Retinal pigment epithelial cell (primary cell): ENCODE measurements around the gene UXS1.

Experiments used
- DNase-seq: peaks from one replicate; pipeline ENCODE4 v3.0.0-alpha.2; 2010; ENCODE audit warnings: low read depth
- H3K4me3 ChIP-seq: 2 replicates; pipeline ENCODE4 v1.5.1; 2011; ENCODE audit warnings: mild to moderate bottlenecking, low read length, control low read depth, moderate library complexity
- TF ChIP-seq, protein P1 (sequence below): conservative IDR thresholded peaks from 2 replicates; pipeline ENCODE4 v1.5.1; 2011; ENCODE audit warnings: low read depth, low read length, control low read depth, inconsistent platforms

The UXS1 gene

DNA sequence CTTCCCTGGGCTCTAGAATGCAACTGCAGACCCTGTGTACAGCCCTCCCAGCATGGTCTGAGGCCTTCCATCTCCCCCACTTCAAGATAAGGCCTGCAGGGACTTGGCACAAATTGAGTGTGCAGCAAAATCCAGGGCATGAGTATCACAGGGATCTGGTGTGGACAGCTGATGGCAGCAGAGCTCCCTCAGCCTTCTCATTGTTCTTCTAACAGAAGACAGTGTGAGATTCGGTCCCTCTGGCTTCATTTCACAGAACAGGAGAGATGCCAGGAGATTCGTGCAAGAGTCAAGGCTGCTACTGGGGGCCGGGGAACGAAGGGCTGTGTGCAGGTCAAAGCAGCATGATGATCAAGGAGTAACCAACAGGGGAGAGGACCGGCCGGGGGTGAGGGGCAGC is 85.8 kb downstream of the UXS1 start:
- DNase-seq = no peak
- TF ChIP-seq, protein P1, sequence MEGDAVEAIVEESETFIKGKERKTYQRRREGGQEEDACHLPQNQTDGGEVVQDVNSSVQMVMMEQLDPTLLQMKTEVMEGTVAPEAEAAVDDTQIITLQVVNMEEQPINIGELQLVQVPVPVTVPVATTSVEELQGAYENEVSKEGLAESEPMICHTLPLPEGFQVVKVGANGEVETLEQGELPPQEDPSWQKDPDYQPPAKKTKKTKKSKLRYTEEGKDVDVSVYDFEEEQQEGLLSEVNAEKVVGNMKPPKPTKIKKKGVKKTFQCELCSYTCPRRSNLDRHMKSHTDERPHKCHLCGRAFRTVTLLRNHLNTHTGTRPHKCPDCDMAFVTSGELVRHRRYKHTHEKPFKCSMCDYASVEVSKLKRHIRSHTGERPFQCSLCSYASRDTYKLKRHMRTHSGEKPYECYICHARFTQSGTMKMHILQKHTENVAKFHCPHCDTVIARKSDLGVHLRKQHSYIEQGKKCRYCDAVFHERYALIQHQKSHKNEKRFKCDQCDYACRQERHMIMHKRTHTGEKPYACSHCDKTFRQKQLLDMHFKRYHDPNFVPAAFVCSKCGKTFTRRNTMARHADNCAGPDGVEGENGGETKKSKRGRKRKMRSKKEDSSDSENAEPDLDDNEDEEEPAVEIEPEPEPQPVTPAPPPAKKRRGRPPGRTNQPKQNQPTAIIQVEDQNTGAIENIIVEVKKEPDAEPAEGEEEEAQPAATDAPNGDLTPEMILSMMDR = peak; percentile 44
- H3K4me3 ChIP-seq = no peak overlapping the region

DNA sequence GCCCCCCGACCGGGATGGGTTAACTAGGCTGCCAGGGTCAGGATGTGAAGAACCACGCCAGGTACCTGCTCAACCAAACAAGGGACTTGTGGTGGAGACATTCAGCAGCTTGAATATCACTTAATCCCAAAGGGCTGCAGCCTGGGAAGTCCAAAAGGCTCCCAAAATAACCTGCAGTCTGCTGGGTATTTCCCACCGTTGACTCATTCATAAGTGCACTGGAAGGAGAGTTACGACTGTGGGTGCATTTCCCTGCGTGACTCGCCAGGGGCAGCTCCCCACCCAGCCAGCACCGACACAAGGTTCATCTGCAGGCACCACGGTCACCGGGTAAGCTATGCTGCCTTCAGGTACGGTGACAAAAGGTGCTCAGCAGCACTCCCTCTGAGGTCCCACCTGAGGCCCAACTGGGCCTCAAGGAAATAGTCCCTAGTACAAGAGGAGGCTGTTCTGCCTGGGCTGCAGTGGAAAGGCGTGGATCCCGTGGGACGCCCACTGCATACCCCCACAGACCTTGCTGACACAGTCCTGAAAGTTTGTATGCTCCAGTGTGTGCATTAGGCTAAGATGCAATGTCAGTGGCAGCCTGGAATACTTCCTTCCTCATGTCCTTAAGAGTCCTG is 86.5 kb downstream of the UXS1 start:
- DNase-seq = no peak
- TF ChIP-seq, protein P1 = no peak
- H3K4me3 ChIP-seq = no peak overlapping the region

DNA sequence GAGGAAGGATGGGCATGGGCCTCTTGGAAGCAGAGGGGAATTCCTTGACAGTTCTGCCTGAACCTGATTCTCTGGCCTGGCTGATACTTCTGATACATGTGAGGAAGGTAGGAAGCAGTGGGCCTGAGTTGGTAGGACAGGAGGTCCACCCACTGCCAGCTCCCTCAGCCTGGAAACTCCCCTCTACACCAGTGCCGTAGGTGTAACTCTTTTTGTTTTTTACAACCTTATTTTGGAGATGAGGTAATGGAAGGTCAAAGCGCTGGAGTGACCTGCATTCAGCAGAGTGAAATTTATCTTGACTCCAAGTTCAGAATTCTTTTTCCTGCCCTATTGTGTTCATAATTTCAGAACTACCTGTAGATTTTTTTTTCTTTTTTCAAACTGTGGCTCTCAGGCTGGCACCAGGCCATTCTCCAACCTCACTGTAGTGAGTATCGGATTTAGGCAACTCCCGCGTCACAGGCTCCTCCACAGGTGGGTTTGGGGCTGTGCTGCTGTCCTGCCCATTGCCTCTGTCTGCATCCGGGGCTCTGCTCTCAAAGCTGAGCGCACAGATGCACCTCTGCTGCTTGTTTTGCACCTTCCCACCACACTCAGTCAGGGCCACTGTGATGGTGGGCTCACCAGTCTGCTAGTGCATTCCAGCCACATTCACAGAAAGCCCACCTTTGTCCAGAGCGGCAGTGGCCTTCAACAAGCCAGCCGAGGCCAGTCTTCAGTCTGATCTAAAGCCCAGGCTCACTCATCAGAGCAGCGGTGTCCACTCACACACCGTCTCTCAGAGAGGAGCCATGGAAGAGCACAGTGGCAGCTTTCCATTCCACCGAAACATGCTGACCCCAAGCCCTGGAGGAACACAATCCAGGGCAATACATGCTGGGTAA is 87.2 kb downstream of the UXS1 start:
- H3K4me3 ChIP-seq = no peak overlapping the region
- DNase-seq = no peak
- TF ChIP-seq, protein P1 = no peak

DNA sequence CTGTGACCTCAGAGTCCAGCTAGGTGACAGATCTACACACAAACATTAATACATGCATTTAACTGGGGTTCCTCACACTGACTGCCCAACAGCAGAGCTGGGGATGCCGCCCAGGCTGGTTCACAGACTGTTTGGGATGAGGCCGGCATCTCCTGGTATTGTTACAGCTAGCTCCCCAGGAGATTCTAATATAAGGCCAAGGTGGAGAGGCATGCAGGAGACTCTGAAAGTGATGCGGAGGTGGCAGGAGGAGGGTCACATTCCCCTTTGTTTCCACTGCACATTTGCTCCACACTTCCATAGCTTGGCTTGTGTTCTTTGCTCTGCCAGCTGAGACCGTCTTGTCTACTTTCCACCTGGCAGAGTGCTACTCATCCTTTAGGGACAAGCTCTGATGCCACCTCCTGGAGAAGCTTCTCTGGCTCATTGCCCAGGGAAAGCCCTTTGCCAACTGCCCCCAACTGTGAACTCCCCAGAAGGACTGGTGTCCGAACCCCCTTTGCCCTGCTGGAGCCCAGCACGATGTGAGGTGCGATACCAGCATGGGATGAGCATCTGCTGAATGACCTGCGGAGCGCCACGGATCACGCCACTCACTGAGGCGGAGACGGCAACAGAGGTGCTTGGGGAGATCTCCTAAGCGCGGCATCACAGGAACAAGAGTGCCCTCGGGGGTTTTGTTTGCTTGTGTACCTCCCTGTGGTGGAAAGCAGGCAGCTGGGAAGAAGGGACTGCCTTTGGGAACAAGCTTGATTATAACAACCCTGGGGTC is 88.8 kb downstream of the UXS1 start:
- TF ChIP-seq, protein P1 = no peak
- no peak for DNase-seq
- H3K4me3 ChIP-seq = no peak overlapping the region

DNA sequence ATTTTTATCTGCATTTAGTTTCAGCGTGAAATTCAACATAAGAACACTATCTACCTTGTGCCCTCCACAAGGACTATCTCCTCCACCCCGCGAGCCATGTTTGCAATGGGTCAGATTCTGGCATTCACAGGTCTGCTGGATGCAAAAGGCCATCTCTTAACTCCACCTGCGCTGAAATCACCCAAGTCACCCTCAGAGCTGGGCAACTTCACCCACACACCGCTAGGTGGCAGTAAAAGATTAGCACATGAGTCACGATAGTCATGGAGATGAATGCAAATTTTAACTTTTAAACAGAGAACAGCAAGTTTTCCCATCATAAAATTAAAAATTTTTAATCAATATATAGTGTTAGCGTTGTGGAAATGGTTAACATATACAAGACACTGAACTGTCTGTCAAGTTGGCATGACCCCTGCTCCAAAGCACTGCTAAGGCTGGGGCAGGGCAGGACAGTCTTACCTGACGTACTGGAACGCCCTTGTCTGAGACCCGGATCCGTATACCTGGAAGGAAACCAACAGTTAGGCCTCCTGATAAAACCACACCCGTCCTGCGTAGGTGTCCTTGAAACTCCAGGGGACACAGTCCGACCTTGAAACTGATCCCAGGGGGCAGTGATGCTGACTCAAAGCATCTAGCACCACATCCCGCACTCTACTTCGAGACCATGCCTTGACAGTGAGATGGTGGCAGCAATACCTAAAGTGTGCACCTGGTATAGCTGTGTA is 89.6 kb downstream of the UXS1 start:
- H3K4me3 ChIP-seq = no peak overlapping the region
- peak; percentile 15 for DNase-seq
- TF ChIP-seq, protein P1 = peak; percentile 96

DNA sequence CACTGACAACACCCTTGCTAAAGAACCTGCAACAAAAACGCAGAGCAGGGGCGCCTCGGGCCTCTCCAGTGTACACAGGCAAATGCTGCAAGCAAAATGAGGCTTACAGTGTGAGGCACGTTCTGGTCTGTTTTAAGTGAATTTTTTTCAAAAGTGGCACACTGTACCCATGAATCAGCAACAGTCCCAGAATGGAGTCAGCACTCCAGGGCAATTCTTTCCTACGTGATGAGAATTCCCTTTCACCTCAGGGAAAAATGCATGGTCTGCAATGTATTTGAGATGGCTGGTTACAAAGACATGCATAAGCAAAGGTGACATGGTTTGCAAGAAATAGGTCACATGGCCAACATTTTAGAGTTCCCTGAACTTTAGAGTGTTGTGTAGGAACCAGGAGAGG is 94.4 kb downstream of the UXS1 start:
- DNase-seq = no peak
- TF ChIP-seq, protein P1 = no peak
- H3K4me3 ChIP-seq = no peak overlapping the region
